Right renal pelvis (tissue), 4 donors: ENCODE data around the gene LTN1. TPM values are rescaled to one million over a fixed set of nuclear protein-coding genes. Genes with fewer than 3 reads are reported as not detected.
"Not testable (repeated sequence)": the region's sequence is repeated elsewhere in the genome, so short reads cannot be mapped to it uniquely, and the experiment has no call there.

ENCODE experiments used
- DNase-seq, 4 donors: peaks; one replicate each; pipeline ENCODE4 v3.0.0-alpha.2; 2013; ENCODE audit warnings: low read depth in 4 of 4, low spot score in 3 of 4, missing footprints in 1 of 4
- polyA plus RNA-seq, 4 donors: library from polyadenylated mRNA; unstranded; fragments of 120-200 nt; gene quantifications; one replicate each; pipeline ENCODE4 v1.2.1, GENCODE V29; 2013; ENCODE audit not compliant: insufficient read length in 4 of 4

Gene LTN1
- polyA plus RNA-seq, 4 donors = 29.8 to 36.7 (median 35.4) TPM

DNA sequence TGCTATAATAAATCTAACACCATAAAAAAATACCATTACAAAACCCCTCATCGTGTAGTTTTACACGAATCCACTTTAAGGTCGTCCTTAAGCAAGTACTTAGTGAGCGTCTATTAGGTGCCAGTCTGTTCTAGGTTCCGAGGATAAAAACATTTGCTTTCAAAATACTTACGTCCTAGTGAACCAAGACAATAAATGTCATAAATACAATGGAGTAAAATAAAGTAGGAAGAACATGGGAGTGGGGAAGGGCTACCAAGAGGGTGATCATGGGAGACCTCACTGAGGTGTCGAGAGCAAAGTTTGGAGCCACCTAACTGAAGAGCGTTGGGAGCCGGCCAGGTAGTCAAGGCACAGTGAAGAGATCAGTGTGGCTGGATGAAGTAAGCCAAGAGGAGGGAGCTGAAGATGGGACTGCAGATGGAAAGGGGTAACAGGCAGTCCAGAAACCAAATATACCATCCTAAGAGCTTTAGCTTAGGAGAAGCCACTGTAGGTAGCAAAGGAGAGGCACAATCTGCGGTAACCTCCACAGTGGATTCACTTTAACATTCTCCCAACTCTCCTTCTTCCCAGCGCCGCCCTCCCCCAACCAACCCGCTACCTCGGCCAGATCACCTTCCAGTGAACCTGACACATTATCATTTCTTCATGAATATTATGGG, 684 bp downstream of the LTN1 start:
- no peak for DNase-seq

DNA sequence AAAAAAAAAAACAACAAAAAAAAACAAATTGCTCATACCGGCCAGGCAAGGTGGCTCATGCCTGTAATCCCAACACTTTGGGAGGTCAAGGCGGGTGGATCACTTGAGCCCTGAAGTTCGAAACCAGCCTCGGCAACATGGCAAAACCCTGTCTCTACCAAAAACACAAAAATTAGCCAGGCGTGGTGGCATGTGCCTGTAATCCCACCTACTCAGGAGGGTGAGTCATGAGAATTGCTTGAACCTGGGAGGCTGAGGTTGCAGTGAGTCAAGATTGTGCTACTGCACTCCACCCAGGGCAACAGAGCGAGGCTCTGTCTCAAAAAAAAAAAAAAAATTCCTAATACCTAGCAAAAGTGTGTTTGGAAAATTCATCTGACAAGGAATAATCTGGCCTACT, 4.5 kb downstream of the LTN1 start:
- DNase-seq = not testable (repeated sequence)

DNA sequence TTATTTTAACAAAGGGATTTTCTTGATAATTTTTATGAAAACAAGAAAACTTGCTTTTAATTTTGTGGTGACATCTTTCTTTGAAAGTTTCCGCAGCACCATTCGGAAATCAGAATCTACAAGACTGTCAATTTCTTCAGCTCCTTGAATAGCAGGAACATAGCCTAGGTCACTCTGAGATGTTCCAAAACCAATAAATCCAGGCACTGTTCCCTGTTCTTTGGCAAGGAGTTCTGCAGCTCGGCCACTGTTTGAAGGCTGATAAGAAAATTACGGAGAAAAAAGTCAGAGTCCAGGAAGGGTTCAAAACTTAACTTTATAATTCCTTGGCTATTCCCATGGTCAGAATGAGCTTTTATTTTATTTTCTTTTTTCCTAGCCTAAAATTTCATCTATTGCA, 6.0 kb downstream of the LTN1 start:
- no peak for DNase-seq

DNA sequence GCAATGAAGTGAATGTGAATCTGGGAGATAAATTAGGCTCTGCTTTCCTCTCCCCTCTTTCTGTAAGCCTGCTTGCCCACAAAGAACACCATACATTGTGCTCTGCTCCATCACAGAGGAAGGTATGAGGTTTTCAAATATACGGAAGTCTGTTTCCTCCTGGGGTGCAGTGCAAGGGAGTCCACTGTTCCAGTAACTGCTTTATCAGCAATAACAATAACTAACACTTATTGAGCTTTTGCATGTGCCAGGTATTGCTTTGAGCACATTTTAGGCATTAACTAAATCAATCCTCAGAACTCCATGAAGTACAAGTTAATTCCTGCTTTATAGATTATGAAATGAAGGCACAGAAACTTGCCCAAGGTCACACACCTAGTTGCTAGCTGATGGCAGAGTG, 10.0 kb downstream of the LTN1 start:
- no peak for DNase-seq

DNA sequence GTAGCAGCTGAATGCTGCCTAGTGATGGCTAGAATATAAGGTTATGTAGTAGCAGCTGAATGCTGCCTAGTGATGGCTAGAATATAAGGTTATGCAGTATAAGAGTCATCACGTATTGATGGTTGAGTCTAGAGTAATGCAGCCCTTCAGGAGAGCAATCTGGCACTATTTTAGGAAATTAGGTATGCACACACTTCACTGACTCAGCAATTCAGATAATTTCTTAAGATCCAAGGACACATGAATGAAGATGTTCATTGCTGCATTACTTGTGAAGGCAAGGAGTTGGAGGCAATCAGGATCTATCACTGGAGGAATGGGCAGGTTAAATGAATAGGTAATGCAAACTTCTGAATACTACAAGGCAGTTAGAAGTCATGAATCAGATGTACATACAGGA, 13.6 kb downstream of the LTN1 start:
- no peak for DNase-seq

DNA sequence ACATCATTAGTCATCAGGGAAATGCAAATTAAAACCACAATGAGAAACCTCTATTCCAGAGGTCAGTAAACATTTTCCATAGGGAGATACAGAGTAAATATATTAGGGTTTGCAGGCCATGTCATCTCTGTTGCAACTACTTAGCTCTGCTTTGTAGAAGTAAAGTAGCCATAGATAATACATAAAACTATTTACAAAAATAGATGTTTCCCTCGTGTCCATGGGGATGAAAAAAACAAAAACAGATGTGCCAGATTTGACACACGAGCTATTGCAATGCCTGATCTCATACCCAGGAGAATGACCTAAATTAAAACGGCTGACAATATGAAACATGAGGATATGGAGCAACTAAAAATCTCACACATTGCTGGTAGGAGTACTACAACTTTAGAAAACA, 17.3 kb downstream of the LTN1 start:
- no peak for DNase-seq

DNA sequence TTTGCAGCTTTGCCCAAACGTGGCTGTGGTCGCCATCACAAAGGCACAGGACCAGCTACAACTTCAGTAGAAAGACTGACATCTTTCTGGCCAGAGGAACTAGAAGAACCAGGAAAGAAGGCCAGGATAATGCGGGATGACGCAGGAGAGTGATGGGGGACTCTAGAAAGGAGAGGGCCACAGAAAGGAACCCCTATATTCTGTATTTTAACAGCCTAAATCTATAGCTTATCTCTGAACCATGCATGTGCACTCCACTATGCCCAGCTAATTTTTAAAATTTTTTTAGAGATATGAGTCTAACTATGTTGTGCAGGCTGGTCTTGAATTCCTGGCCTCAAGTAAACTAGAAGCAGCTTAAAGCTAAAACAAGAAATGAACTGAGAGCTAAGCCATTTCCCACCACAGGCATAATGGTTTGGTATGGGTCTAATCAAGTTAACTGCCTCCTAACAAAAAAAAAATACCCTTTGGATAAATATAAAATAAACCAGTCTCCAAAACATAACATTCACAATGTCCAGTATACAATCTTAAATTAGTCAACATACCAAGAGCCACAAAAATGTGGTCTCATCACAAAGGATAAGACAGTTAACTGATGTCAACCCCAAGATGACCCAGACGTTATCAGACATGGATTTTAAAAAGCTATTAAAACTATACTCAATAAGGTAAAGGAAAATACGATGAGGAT, 18.0 kb downstream of the LTN1 start:
- no peak for DNase-seq

DNA sequence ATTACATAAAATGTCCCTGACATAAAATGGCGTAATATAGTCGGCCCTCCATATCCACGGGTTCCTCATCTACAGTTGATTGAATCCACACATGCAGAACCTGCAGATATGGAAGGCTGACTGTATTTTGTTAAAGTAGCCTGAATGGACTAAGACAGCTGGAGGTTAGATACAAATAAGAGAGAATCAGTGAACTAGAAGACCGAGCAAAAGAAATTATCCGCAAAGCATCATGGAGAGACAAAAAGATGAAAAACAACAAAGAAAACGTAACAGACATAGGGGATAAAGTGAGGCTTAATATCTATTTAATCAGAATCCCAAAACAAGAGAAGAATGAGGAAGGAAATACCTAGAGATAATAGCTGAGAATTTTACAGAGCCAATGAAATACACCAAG, 20.3 kb downstream of the LTN1 start:
- no peak for DNase-seq

DNA sequence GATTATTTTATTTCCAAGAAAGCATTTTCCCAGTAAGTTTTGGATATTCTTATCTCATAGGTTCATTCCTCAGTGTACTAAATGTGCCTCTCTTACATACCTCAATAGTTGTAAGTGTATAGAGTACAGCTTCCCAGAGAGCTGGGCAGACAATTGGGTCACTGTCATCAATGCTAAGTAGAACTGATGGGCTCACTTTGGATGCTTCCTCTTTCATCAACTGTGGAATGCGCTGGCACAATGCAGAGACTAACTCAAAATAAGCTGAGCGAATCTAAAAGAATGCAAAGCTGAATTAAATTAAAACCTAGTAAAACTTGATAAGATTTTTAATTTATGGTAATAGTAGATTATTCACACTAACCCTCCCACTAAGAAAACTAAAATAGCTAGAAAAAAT, 21.5 kb downstream of the LTN1 start:
- DNase-seq = no peak

DNA sequence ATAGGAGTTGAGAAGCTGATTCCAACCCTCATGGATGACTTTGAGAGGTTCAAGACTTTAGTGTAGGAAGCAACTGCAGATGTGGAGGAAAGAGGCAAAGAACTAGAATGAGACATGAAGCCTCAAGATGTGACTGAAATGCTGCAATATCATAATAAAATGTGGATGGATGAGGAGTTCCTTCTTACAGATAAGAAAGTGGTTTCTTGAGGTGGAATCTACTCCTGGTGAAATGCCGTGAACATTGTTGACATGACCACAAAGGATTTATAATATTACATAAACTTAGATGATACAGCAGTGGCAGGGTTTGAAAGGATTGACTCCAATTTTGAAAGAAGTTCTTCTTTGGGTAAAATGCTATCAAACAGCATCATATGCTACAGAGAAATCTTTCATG, 28.8 kb downstream of the LTN1 start:
- no peak for DNase-seq

DNA sequence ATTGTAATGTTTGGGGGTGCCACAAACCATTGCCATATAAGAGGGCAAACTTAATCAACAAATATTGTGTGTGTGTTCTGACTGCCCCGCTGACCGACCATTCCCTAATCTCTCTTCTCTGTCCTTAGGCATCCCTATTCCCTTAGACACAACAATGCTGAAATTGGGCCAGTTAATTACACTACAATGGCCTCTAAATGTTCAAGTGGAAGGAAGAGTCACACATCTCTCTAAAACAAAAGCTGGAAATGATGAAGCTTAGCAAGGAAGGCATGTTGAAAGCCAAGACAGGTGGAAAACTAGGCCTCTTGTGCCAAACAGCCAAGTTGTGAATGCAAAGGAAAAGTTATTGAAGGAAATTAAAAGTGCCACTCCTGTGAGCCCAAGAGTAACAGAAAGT, 30.2 kb downstream of the LTN1 start:
- no peak for DNase-seq

DNA sequence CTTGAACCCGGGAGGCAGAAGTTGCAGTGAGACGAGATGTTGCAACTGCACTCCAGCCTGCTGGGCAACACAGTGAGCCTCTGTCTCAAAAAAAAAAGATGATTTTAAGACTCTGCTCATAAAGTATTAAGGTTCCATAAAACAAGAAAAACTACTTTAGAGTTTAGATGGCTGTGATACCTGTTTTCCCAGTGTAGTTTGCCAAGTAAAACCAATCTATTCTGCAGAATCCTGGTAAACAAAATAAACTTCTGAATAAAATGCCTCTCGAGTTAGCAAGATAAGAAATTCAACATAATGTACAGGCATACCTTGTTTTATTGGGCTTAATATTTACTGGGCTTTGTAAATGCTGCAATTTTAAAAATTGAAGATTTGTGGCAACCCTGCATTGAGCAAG, 30.8 kb downstream of the LTN1 start:
- no peak for DNase-seq

DNA sequence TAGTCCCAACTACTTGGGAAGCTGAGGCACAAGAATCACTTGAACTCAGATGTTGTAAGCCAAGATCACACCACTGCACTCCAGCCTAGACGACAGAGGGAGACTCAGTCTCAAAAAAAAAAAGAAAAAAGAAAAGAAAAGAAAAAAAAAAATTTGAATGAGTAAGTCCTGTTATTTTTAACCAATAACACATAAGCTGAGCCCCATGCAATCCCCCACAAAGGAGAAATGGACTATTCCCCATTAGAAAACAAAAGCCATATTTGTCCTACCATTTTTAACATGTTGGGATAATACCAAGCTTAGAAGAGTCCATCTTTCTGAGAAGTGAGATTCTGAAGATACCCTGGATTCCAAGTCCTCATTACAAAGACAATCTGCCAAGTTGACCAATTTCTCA, 32.4 kb downstream of the LTN1 start:
- no peak for DNase-seq

DNA sequence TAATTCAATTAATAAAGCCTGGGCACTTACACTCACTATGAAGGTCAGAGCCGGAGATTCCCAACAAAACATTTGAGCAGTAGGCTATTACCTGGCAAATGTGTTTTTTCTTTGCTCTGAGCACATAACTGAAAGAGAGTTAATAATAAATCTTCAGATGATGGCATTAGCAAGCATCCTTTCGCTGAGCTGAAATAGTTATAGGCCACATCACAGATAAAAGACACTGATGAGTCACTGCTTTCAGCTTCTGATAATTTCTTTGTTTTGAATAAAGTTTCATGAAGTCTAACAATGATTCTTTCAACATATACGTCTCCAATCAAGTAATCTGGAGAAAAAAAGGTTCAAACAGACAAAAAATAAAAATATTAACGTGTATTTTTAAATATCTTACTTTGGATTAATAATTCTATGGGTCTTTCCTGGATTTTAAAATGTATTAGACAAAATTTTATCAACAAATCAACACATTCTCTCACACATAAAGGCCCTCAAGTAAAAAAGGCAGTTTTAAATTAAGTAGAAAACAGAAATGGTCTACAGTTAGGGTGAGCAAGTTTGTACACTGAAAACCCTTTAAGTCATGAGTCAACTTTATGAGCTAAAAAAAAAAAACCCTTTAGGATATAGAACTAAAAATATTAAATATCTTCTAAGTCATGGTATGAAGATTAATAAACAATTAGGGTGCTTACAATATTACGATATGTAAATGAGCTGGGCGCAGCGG, 33.1 kb downstream of the LTN1 start:
- DNase-seq = no peak

DNA sequence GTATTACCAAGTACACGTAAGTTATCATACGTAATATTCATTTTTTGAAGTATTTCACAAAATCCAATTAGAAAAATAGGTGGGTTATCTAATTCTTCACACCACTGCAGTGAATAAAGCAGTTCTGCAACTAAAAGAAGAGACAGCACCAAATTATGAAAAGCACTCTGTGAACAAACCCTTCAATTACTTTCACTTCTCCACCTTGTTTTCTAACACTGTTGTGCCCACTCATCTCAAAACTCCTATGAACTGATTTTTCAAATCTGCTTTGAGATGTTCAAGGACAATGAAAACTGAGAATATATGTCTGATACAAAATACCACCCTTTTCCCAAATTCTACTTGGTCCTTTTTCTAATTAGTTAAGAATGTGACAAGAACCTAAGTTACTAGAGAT, 39.4 kb downstream of the LTN1 start:
- DNase-seq = no peak

DNA sequence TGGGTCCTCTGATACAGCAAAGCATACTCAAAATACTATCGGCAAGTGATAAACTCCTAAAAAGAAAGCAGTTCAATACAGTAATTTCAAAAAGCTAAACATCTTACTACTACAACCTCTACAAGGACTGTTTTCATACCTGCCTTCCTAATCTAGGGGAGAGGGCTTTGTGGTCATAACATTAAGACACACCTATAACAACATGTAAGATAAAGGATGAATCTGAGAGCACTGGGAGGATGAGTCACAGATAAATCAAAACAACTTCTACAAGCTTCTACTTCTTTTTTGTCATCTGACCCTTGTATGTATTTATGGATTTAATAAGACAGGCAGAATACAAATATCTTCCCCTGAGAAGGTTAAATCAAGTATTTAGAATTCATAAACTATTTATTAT, 40.0 kb downstream of the LTN1 start:
- DNase-seq = no peak

DNA sequence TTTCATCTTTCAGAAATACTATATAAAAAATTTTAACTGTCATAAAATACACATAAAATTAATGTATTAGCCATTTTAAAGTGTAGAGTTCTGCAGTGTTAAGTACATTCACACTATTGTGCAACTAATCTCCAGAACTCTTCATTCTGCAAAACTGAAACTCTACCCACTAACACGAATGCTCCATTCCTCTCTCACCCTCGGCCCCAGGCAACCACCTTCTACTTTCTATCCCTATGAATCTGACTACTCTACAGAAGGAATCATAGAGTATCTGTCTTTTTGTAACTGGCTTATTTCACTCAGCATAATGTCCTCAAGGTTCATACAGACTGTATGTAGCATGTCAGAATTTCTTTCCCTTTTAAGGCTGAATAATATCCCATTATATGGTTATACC, 43.4 kb downstream of the LTN1 start:
- DNase-seq = no peak

DNA sequence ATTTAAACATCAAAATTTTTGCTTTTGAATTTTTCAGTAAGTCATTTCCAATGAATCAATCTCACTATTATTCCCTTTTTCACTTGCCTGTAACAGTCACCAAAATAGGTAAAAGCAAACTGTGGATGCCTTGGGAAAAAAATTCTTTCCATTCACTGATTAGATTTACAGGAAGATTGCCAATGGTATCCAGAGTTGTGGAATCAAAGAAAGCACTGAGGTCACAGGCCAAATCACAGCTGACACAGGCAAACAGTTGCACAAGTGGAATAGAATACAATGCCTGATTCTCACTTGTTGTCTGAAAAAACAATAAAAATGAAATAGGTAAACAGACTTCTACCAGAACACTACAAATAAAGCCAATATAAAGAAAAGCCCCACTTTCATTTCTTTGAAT, 48.4 kb downstream of the LTN1 start:
- DNase-seq = no peak

DNA sequence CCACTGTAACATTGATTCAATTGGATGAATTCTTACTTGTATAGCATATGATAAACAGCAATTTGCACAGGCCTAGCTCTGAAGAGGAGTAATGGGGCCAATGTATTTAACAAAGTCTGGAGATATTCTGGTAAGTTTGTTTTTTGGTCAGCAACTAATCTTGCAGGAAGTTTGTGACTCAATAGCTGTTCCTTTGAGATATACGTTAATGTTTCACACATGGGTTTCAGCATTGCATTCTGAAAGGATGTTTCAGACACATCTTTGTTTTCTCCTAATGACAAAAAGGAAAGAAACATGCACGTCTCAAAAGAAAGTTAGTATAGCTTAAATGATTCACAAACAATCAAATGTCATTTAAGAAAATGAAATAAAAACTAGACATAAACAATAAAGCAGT, 49.0 kb downstream of the LTN1 start:
- DNase-seq = no peak

DNA sequence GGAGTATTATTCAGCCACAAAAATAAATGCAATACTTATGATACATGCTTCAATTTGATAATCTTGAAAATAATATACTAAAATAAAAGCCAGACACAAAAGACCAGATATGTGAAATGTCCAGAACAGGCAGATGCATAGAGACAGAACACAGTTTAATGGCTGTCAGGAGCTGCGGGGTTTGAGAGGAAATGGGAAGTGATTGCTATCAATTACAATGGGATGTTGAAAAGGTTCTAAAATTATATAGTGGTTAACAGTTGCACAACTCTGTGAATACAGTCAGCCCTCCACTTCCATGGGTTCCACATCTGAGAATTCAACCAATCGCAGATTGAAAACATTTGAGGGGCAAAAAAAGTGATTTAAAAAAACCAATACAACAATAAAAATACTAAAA, 54.0 kb downstream of the LTN1 start:
- DNase-seq = no peak

DNA sequence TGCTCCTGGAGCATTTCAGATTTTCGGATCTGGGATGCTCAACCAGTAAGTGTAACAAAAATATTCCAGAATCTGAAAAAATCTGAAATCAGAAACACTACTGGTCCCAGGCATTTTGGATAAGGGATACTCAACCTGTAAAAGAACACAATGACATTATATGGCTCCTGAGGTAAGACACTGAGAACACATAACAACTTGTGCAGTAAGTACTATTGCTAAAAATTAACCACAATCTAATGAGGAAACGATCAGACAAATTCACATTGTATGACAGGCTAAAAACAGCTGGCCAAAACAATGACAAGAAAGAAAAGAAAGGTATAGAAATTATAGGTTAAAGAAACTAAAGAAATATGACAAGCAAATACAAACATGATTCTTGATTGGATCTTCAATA, 54.9 kb downstream of the LTN1 start:
- no peak for DNase-seq

DNA sequence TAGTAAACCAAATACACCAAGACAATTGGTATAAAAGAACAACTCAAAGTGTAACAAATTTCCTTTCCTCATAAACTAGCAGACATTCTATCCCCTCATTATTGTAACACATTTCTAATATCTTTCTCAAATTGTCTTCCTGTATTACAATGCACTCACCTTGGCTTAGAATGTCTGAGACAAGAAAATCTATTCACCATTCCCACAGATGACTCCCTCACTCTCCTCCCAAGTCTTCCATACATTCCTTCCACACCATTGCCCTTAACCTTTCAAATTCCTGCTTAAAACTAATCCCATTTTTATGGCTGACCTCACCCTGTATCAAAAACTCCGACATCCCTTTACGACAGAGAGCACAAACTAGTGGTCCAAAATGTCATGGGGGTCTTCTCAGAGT, 56.0 kb downstream of the LTN1 start:
- DNase-seq = no peak
